ENCODE data around the gene APBB2. TPM values are rescaled to one million over a fixed set of nuclear protein-coding genes. Genes with fewer than 3 reads are reported as not detected.

Gene APBB2
- total RNA-seq, 1 donor = 92.3 TPM

DNA sequence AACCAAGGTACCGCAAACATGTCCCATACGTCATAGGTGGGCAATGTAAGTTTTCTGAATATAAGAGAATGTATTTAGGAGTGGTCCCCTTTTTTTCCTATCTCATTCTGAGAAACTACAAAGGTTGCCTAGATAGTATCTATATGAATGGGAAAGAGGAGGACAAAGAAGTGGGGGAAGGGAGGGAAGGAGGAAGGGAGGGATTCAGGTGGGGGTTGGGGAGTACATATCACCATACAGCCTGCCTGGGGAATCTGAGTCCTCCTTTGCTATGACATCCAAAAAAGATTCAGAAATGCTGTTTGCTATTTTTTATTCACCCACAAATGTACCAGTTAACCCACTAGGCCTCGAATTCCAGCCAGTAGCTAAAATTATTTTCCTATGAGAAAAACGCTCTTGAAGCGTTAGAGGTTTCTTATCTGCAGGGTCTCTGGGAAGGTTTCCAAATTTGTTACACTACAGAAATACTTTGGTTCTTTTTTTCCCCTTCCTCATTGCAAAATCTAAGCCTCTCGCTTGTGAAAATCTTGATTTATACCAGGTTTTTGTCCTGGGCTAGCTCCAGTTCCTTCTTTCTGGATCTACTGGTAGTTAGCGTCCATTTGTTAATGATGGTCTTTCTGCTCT, 251.7 kb downstream of the APBB2 start:
- Histone ChIP-seq H3K27ac (ENCODE audit: low read depth, low read length) (no peak overlapping the region), H2AFZ (ENCODE audit: low read length) (no peak overlapping the region), H4K20me1 (ENCODE audit: insufficient read depth, low read length) (peaks cover 4% of the 10 kb centered on the region), H3K4me1 (ENCODE audit: insufficient read depth, low read length) (peaks cover 20% of the 10 kb centered on the region), H3K27me3 (ENCODE audit: insufficient read depth, low read length) (no peaks in the 10 kb centered on the region), H3K9me3 (ENCODE audit: low read depth, low read length) (no peaks in the 10 kb centered on the region), H3K36me3 (ENCODE audit: insufficient read depth, low read length) (no peaks in the 10 kb centered on the region), H3K4me3 (ENCODE audit: insufficient read depth, low read length) (no peak overlapping the region), H3K4me2 (ENCODE audit: insufficient read depth, low read length) (no peak overlapping the region), H3K79me2 (ENCODE audit: insufficient read depth, low read length) (peaks cover 32% of the 10 kb centered on the region)
- DNase-seq (ENCODE audit: insufficient read length, low spot score, missing footprints) = no peak
- no peak for TF ChIP-seq CTCF (IDR thresholded peaks at IDR 0.05; ENCODE audit: extremely low read depth, low read depth, low read length)

DNA sequence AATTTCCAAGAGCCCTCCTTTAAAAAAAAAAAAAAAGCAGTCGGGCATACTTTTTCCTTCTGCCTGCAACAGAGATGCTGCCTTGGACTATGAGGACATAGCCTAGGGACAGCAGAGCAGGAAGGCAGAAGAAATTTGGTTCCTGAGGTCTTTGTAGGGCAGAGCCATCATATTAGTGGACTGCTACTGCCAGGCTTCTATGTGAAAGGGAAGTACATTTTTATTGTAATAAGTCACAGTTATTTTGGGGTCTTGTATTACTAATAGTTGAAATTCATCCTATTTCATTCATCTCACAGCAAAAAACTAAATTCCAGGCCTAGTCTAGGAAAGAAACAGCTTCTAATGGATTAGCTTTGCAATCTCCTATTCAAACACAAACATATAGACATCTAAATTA, 253.4 kb downstream of the APBB2 start:
- Histone ChIP-seq H3K9me3 (ENCODE audit: low read depth, low read length) (no peaks in the 10 kb centered on the region), H3K4me3 (ENCODE audit: insufficient read depth, low read length) (no peak overlapping the region), H3K4me2 (ENCODE audit: insufficient read depth, low read length) (no peak overlapping the region), H3K27ac (ENCODE audit: low read depth, low read length) (no peak overlapping the region), H3K36me3 (ENCODE audit: insufficient read depth, low read length) (no peaks in the 10 kb centered on the region), H3K27me3 (ENCODE audit: insufficient read depth, low read length) (no peaks in the 10 kb centered on the region), H4K20me1 (ENCODE audit: insufficient read depth, low read length) (peaks cover 4% of the 10 kb centered on the region), H3K79me2 (ENCODE audit: insufficient read depth, low read length) (peaks cover 32% of the 10 kb centered on the region), H3K4me1 (ENCODE audit: insufficient read depth, low read length) (peaks cover 22% of the 10 kb centered on the region), H2AFZ (ENCODE audit: low read length) (no peak overlapping the region)
- no peak for TF ChIP-seq CTCF (IDR thresholded peaks at IDR 0.05; ENCODE audit: extremely low read depth, low read depth, low read length)
- no peak for DNase-seq (ENCODE audit: insufficient read length, low spot score, missing footprints)

DNA sequence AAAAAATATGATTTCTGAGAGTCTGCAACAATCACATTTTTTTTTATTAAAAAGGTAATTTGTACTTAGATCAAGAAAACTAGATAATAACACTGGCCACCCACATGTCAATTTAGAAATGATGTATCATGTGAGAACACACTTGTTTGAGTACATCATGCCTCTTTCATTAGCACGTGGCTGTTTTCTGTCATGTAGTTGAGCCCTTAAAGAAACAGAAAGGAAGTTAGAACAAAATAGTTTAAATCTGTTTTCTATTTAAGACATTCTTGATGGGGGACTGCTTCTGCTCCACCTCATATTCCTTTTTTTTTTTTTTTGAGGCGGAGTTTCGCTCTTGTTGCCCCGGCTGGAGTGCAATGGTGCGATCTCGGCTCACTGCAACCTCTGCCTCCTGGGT, 257.1 kb downstream of the APBB2 start:
- Histone ChIP-seq H4K20me1 (ENCODE audit: insufficient read depth, low read length) (no peaks in the 10 kb centered on the region), H3K27me3 (ENCODE audit: insufficient read depth, low read length) (no peaks in the 10 kb centered on the region), H2AFZ (ENCODE audit: low read length) (no peak overlapping the region), H3K4me3 (ENCODE audit: insufficient read depth, low read length) (no peak overlapping the region), H3K79me2 (ENCODE audit: insufficient read depth, low read length) (peaks cover 33% of the 10 kb centered on the region), H3K9me3 (ENCODE audit: low read depth, low read length) (no peaks in the 10 kb centered on the region), H3K27ac (ENCODE audit: low read depth, low read length) (no peak overlapping the region), H3K4me1 (ENCODE audit: insufficient read depth, low read length) (peaks cover 11% of the 10 kb centered on the region), H3K4me2 (ENCODE audit: insufficient read depth, low read length) (no peak overlapping the region), H3K36me3 (ENCODE audit: insufficient read depth, low read length) (no peaks in the 10 kb centered on the region)
- TF ChIP-seq CTCF (IDR thresholded peaks at IDR 0.05; ENCODE audit: extremely low read depth, low read depth, low read length) = no peak
- DNase-seq (ENCODE audit: insufficient read length, low spot score, missing footprints) = no peak

- TF ChIP-seq CTCF (IDR thresholded peaks at IDR 0.05; ENCODE audit: extremely low read depth, low read depth, low read length) = no peak
- Histone ChIP-seq H3K27me3 (ENCODE audit: insufficient read depth, low read length) (no peaks in the 10 kb centered on the region), H3K27ac (ENCODE audit: low read depth, low read length) (no peak overlapping the region), H3K36me3 (ENCODE audit: insufficient read depth, low read length) (no peaks in the 10 kb centered on the region), H3K4me3 (ENCODE audit: insufficient read depth, low read length) (no peak overlapping the region), H3K79me2 (ENCODE audit: insufficient read depth, low read length) (peaks cover 31% of the 10 kb centered on the region), H3K4me1 (ENCODE audit: insufficient read depth, low read length) (peaks cover 9% of the 10 kb centered on the region), H4K20me1 (ENCODE audit: insufficient read depth, low read length) (no peaks in the 10 kb centered on the region), H3K9me3 (ENCODE audit: low read depth, low read length) (no peaks in the 10 kb centered on the region), H2AFZ (ENCODE audit: low read length) (no peak overlapping the region), H3K4me2 (ENCODE audit: insufficient read depth, low read length) (no peak overlapping the region)
- DNase-seq (ENCODE audit: insufficient read length, low spot score, missing footprints) = no peak
These were observed 257.6 kb downstream of the APBB2 start for GRCh38 chr4:40956721-40957255.

Data from osteoblast (primary cell).